ENCODE measurements around the gene KDELR3.

- TF ChIP-seq EZH2 (IDR thresholded peaks at IDR 0.05; ENCODE audit: low read length, missing control alignments), result no peak
- TF ChIP-seq, protein P1, sequence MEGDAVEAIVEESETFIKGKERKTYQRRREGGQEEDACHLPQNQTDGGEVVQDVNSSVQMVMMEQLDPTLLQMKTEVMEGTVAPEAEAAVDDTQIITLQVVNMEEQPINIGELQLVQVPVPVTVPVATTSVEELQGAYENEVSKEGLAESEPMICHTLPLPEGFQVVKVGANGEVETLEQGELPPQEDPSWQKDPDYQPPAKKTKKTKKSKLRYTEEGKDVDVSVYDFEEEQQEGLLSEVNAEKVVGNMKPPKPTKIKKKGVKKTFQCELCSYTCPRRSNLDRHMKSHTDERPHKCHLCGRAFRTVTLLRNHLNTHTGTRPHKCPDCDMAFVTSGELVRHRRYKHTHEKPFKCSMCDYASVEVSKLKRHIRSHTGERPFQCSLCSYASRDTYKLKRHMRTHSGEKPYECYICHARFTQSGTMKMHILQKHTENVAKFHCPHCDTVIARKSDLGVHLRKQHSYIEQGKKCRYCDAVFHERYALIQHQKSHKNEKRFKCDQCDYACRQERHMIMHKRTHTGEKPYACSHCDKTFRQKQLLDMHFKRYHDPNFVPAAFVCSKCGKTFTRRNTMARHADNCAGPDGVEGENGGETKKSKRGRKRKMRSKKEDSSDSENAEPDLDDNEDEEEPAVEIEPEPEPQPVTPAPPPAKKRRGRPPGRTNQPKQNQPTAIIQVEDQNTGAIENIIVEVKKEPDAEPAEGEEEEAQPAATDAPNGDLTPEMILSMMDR (conservative IDR thresholded peaks at IDR 0.05 in 1 of 2, IDR thresholded peaks at IDR 0.05 in 1 of 2; ENCODE audit: low read depth in 1 of 2, low read length in 2 of 2), result no peak
These were observed 39.2 kb upstream of the KDELR3 start for GRCh38 chr22:38428714-38429113.

Measured in fibroblast of lung (primary cell).